Measurements from ENCODE around the gene LHX3.

GRCh38 chr9:136228107-136228875 is 23.4 kb upstream of the LHX3 start:
- no peak for TF ChIP-seq CTCF (IDR thresholded peaks at IDR 0.05)
- no peak for TF ChIP-seq EZH2 (IDR thresholded peaks at IDR 0.05; ENCODE audit: borderline replicate concordance, insufficient read depth, low read depth, low read length, poor library complexity, severe bottlenecking)

Data from B cell (primary cell).